Mammary epithelial cell (primary cell): ENCODE measurements around the gene GJB4.

Experiments
- CTCF ChIP-seq, 2 donors: IDR thresholded peaks in 1 of 2; conservative IDR thresholded peaks in 1 of 2; 2 replicates each; pipeline ENCODE4 v1.5.1; 2011 to 2012; ENCODE audit warnings: inconsistent platforms in 2 of 2, low read length in 2 of 2, mild to moderate bottlenecking in 2 of 2, control low read depth in 1 of 2, low read depth in 1 of 2; ENCODE audit not compliant: insufficient read depth in 1 of 2; ENCODE audit errors: extremely low read depth in 1 of 2
- EZH2 ChIP-seq: IDR thresholded peaks from 2 replicates; pipeline ENCODE4 v1.6.1; 2012; ENCODE audit warnings: low read length, inconsistent platforms, borderline replicate concordance

DNA sequence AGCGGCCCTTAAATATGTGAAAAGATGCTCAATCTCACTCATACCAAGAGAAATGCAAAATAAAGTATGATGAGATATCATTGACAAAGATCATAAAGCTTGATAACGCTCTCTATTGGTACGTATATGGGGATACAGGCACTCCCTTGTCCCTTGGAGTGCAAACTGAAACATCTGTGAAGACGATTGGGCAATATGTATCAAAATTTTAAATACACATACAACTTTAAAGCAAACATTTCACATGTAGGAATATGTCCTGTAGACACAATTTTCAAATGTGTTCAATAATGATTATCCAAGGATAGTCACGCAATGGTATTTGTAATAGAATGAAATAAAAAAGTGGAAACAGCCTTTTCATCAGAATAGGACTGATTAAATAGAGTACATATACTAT, 19.5 kb downstream of the GJB4 start:
- TF ChIP-seq CTCF (conservative IDR thresholded peaks at IDR 0.05 in 1 of 2, IDR thresholded peaks at IDR 0.05 in 1 of 2; ENCODE audit: extremely low read depth in 1 of 2, insufficient read depth in 1 of 2, low read depth in 1 of 2, low read length in 2 of 2) (no peak), EZH2 (no peak)
